Muscle of arm (tissue), 12 donors: ENCODE measurements around the gene GALNT7. TPM values are rescaled to one million over a fixed set of nuclear protein-coding genes. Genes with fewer than 3 reads are reported as not detected.

Experiments used
- DNase-seq: peaks from one replicate; pipeline ENCODE4 v3.0.0-alpha.2; 2013
- polyA plus RNA-seq, 12 donors: library from polyadenylated mRNA; unstranded; fragments of 120-200 nt; gene quantifications; one replicate each; pipeline ENCODE4 v1.2.1, GENCODE V29; 2013; ENCODE audit not compliant: insufficient read length in 12 of 12

The GALNT7 gene
- polyA plus RNA-seq, 12 donors = 19.3 to 69.0 (median 34.7) TPM; not detected in 1

- DNase-seq = no peak
These were observed 175.3 kb downstream of the GALNT7 start for GRCh38 chr4:173343832-173344397.

- DNase-seq = no peak
These were observed 177.0 kb downstream of the GALNT7 start for GRCh38 chr4:173345648-173346047.

- DNase-seq = no peak
These were observed 177.5 kb downstream of the GALNT7 start for GRCh38 chr4:173346074-173346473.

GRCh38 chr4:173347467-173347866, 178.9 kb downstream of the GALNT7 start:
- no peak for DNase-seq

GRCh38 chr4:173357939-173358338, 189.3 kb downstream of the GALNT7 start:
- no peak for DNase-seq

- DNase-seq = no peak
These were observed 192.1 kb downstream of the GALNT7 start for GRCh38 chr4:173360587-173361221.

- no peak for DNase-seq
These were observed 194.1 kb downstream of the GALNT7 start for GRCh38 chr4:173362666-173363065.

GRCh38 chr4:173365359-173365996, 196.9 kb downstream of the GALNT7 start:
- DNase-seq = no peak

- no peak for DNase-seq
These were observed 198.7 kb downstream of the GALNT7 start for GRCh38 chr4:173367285-173367684.

- DNase-seq = no peak
These were observed 199.3 kb downstream of the GALNT7 start for GRCh38 chr4:173367946-173368345.

GRCh38 chr4:173370130-173370476, 201.5 kb downstream of the GALNT7 start:
- DNase-seq = no peak

GRCh38 chr4:173370477-173371291, 202.1 kb downstream of the GALNT7 start, which contains the start of gene SAP30:
TSS of gene SAP30 (plus strand) at chr4:173370954. CDS start at chr4:173371183, 229 bp downstream.
- DNase-seq = peak; percentile 100

- peak; percentile 84 for DNase-seq
These were observed 202.9 kb downstream of the GALNT7 start for GRCh38 chr4:173371292-173372192.

Other genes starting within 250 kb of the GALNT7 start
- 100 to 1,000 TPM in 11 of 12 donors, not detected in 1; 113 to 258 (median 166) TPM for gene HMGB2, start 165.5 kb downstream of the GALNT7 start, polyA plus RNA-seq
- 10 to 100 TPM in 6 of 12 donors, 1 to 10 TPM in 5, not detected in 1; 8.5 to 14.6 (median 10.3) TPM for gene SAP30, start 202.1 kb downstream of the GALNT7 start, polyA plus RNA-seq
- 1 to 10 TPM in 10 of 12 donors, not detected in 2; 1.7 to 5.5 (median 2.7) TPM for gene SCRG1, start 230.3 kb downstream of the GALNT7 start, polyA plus RNA-seq